CD4-positive, alpha-beta T cell (primary cell): ENCODE data around the gene PLPP7. TPM values are rescaled to one million over a fixed set of nuclear protein-coding genes. Genes with fewer than 3 reads are reported as not detected.

ENCODE experiments used
- ATAC-seq: fragments of 200-7000 bp; cut with Tn5 transposase; one replicate; pipeline ENCODE4 v1.10.0; 2022; ENCODE audit warnings: mild to moderate bottlenecking; ENCODE audit not compliant: poor library complexity
- CTCF ChIA-PET: fragments of 350-600 bp; sonication (Branson Sonifier 250); formaldehyde crosslinking; loops from one replicate; lab custom pipeline; 2021; ENCODE audit warnings: antibody characterized with exemption, inconsistent platforms; lab: Charles Lee
- POLR2A ChIA-PET: fragments of 350-600 bp; sonication (Branson Sonifier 250); formaldehyde crosslinking; loops from one replicate; lab custom pipeline; 2021; ENCODE audit warnings: antibody characterized with exemption, inconsistent platforms; lab: Charles Lee
- DNase-seq, 14 experiments: peaks; one replicate each; pipeline ENCODE4 v3.0.0-alpha.2; 2013 to 2020; ENCODE audit warnings: mixed read lengths in 2 of 14
- H3K27ac ChIP-seq, 2 donors: one replicate each; pipeline versions ENCODE4 v1.5.1 to v1.7.0; 2013; ENCODE audit warnings: low read length in 2 of 2, low read depth in 1 of 2, mild to moderate bottlenecking in 1 of 2
- H3K27me3 ChIP-seq, 2 experiments: 1 replicate in 1 of 2; 2 replicates in 1 of 2; pipeline versions ENCODE4 v1.6.1 to v1.7.0; 2013; ENCODE audit warnings: low read length in 2 of 2, control low read depth in 1 of 2, mild to moderate bottlenecking in 1 of 2, moderate library complexity in 1 of 2; ENCODE audit not compliant: insufficient read depth in 2 of 2, control insufficient read depth in 1 of 2
- H3K36me3 ChIP-seq: one replicate; pipeline ENCODE4 v1.6.1; 2013; ENCODE audit warnings: low read length, control low read depth; ENCODE audit not compliant: insufficient read depth
- H3K4me1 ChIP-seq: one replicate; pipeline ENCODE4 v1.6.1; 2013; ENCODE audit warnings: low read length, control low read depth; ENCODE audit not compliant: insufficient read depth
- H3K4me3 ChIP-seq: one replicate; pipeline ENCODE4 v1.5.1; 2013; ENCODE audit warnings: mild to moderate bottlenecking, low read length, moderate library complexity
- H3K9me3 ChIP-seq, 2 experiments: 1 replicate in 1 of 2; 2 replicates in 1 of 2; pipeline versions ENCODE4 v1.6.1 to v1.7.0; 2013; ENCODE audit warnings: low read length in 2 of 2, mild to moderate bottlenecking in 2 of 2, control low read depth in 1 of 2, moderate library complexity in 1 of 2; ENCODE audit not compliant: control insufficient read depth in 1 of 2, insufficient read depth in 1 of 2
- H3K27ac Mint-ChIP-seq: one replicate; pipeline ENCODE4 v1.8.0; 2020; ENCODE audit warnings: mixed read lengths
- H3K27me3 Mint-ChIP-seq: one replicate; pipeline ENCODE4 v1.8.0; 2021; ENCODE audit warnings: mixed read lengths
- H3K36me3 Mint-ChIP-seq: one replicate; pipeline ENCODE4 v1.8.0; 2021; ENCODE audit warnings: low read depth, mixed read lengths
- H3K4me1 Mint-ChIP-seq: one replicate; pipeline ENCODE4 v1.8.0; 2021; ENCODE audit warnings: low read depth, mixed read lengths
- H3K4me3 Mint-ChIP-seq: one replicate; pipeline ENCODE4 v1.8.0; 2020; ENCODE audit warnings: mild to moderate bottlenecking, mixed read lengths
- H3K9me3 Mint-ChIP-seq: one replicate; pipeline ENCODE4 v1.8.0; 2020; ENCODE audit warnings: mixed read lengths
- intact Hi-C, 2 experiments: fragments of 100-400 bp; cut with DNase I in 1 of 2; cut with micrococcal nuclease in 1 of 2; formaldehyde crosslinking; loops; one replicate each; pipeline versions ENCODE4 v1.15.1 to v1.9.0; 2023 to 2025; cut with DNase I, micrococcal nuclease
- total RNA-seq, 174 experiments: library from RNA in 2 of 174; stranded (reverse) in 2 of 174; gene quantifications; one replicate each; pipeline ENCODE4 v1.2.3 and lab custom pipeline; 2021 to 2026
- TF ChIP-seq, protein P1 (sequence below): fragments of 200-600 bp; IDR thresholded peaks from one replicate; pipeline ENCODE4 v1.8.0; 2022; ENCODE audit warnings: antibody characterized with exemption, mild to moderate bottlenecking

PLPP7 gene
- total RNA-seq, 2 experiments from 2014 or later = 0.22 TPM; not detected in 1

DNA sequence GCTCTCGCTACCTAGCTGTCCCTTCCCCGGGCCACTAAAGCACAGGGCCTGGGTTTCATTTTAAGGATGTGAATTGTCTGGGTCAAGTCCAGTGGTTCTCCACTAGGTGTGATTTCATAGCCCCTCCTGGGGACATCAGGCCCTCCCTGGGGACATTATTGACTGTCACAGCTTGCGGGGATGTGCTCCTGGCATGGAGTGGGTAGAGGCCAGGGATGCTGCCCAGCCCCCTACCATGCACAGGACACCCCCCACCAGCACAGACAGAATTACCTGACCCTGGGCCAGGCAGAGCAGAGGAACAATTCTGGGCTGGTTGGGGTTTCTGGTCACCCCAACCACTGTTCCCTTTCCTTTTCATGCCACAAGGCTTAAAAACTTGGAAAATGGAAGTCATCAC lies 17.3 kb upstream of the PLPP7 start:
- TF ChIP-seq, protein P1, sequence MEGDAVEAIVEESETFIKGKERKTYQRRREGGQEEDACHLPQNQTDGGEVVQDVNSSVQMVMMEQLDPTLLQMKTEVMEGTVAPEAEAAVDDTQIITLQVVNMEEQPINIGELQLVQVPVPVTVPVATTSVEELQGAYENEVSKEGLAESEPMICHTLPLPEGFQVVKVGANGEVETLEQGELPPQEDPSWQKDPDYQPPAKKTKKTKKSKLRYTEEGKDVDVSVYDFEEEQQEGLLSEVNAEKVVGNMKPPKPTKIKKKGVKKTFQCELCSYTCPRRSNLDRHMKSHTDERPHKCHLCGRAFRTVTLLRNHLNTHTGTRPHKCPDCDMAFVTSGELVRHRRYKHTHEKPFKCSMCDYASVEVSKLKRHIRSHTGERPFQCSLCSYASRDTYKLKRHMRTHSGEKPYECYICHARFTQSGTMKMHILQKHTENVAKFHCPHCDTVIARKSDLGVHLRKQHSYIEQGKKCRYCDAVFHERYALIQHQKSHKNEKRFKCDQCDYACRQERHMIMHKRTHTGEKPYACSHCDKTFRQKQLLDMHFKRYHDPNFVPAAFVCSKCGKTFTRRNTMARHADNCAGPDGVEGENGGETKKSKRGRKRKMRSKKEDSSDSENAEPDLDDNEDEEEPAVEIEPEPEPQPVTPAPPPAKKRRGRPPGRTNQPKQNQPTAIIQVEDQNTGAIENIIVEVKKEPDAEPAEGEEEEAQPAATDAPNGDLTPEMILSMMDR = no peak
- H3K9me3 Mint-ChIP-seq = no peaks in the 10 kb centered on the region
- ATAC-seq (no peak), DNase-seq (peak in 2 of 14 experiments; percentile 17 to 20)
- H3K36me3 Mint-ChIP-seq = peaks cover 68% of the 10 kb centered on the region
- H3K27ac Mint-ChIP-seq = peak overlapping the region; percentile 100
- intact Hi-C loops = loop anchor here (5.0 to 10.0 kb wide), 2 partner anchors 63 to 125 kb away; no protein-coding TSS in a partner anchor
- peaks cover 45% of the 10 kb centered on the region for H3K4me1 Mint-ChIP-seq
- H3K4me3 Mint-ChIP-seq = peak overlapping the region; percentile 97
- H3K27ac ChIP-seq = peak overlapping the region; percentile 83 to 94
- CTCF ChIA-PET = interaction anchor here (2.7 to 3.0 kb wide), 2 partner anchors 16 to 64 kb away, joined by 9 to 18 read pairs; no protein-coding TSS in a partner anchor
- peaks cover 56% of the 10 kb centered on the region for H3K4me1 ChIP-seq
- H3K4me3 ChIP-seq = peak overlapping the region; percentile 99
- H3K9me3 ChIP-seq = no peaks in the 10 kb centered on the region
- H3K36me3 ChIP-seq = peaks cover 40% of the 10 kb centered on the region
- POLR2A ChIA-PET = interaction anchor here (0.7 to 14.3 kb wide), 6 partner anchors 16 to 125 kb away, joined by 3 to 738 read pairs (median 12); no protein-coding TSS in a partner anchor
- no peaks in the 10 kb centered on the region for H3K27me3 ChIP-seq
- H3K27me3 Mint-ChIP-seq = no peaks in the 10 kb centered on the region

DNA sequence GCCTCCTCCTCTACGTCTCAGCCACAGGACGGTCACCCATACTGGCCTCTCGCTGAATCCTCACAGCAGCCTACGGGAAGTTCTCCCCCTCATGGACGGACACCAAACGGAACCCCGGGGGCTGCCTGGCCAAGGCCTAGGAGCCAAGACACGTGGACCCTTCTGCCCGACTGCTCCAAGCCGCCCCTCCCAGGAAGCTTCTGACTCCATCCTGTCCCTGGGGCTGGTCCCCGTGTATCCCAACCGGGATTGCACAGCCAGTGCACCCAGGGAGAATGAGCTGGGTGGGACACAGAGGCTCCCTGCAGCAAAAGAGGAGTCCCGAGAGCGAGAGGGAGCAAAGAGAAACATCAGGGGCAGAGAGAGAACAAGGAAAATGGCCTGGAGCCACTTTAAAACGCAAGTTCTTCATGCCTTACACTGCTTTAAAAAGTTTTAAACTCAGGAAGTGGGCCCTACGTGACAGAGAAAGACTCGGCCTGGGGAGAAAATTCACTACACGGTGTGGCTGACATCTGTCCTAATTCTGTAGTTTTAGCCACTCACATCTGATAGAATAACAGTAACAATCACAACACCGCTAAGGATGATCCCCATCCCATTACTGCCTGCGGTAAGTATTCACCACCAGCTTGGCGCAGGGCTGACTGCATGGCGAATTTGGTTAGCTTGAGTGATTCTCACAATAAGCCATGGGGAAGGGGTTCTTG lies 16.2 kb upstream of the PLPP7 start:
- H3K9me3 ChIP-seq = no peaks in the 10 kb centered on the region
- ATAC-seq (no peak), DNase-seq (peak in 2 of 14 experiments; percentile 50 to 51)
- peaks cover 49% of the 10 kb centered on the region for H3K4me1 ChIP-seq
- peak overlapping the region; percentile 99 for H3K4me3 ChIP-seq
- H3K27me3 Mint-ChIP-seq = no peaks in the 10 kb centered on the region
- POLR2A ChIA-PET = interaction anchor here (11.7 to 14.3 kb wide), 2 partner anchors 17 to 38 kb away, joined by 132 to 738 read pairs; no protein-coding TSS in a partner anchor
- TF ChIP-seq, protein P1 = no peak
- peak overlapping the region; percentile 83 to 94 for H3K27ac ChIP-seq
- H3K4me3 Mint-ChIP-seq = peak overlapping the region; percentile 97
- H3K27me3 ChIP-seq = no peaks in the 10 kb centered on the region
- CTCF ChIA-PET = interaction anchor here (1.0 to 2.7 kb wide), 3 partner anchors 17 to 63 kb away, joined by 3 to 9 read pairs (median 5); no protein-coding TSS in a partner anchor
- H3K27ac Mint-ChIP-seq = peak overlapping the region; percentile 100
- H3K36me3 ChIP-seq = peaks cover 40% of the 10 kb centered on the region
- H3K4me1 Mint-ChIP-seq = peaks cover 42% of the 10 kb centered on the region
- intact Hi-C loops = loop anchor here (5.0 to 10.0 kb wide), 2 partner anchors 62 to 124 kb away; no protein-coding TSS in a partner anchor
- peaks cover 73% of the 10 kb centered on the region for H3K36me3 Mint-ChIP-seq
- no peaks in the 10 kb centered on the region for H3K9me3 Mint-ChIP-seq

DNA sequence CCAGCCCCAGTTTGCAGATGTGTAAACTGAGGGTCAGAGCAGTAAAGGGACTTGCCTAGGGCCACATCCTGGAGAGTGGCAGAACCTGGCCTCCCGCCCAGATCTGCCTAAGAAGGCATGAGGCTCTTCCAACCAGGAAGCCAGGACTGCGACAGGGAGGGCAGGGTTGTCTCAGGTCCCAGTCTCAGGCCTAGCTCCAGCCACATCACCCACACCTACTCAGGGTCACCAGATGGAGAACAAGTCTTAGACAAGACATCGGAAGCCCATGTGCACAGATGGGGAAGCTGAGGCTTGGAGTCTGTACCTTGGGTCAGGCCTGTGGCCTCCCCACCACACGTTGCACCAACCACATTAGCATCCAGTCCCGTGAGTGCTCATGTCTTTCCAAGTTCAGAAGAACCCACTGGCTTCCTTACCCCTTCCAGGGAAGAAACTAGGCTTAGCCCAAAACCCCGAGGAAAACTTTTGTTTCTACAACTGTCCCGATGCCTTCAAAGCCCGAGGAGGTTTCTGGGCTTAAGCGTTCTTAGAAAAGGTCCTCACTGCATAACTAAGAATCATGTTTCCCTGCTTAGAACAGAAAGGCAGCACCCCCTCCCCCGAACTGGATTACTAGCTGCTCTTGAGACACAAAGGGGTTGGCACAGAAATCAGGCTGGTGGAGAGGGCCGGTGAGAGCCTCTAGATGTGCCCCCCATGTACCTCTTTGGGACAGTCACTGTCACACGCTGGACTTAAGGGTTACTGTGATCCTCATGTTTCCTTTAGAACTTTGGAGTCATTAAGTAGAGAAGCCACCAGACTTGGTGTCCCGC lies 15.5 kb upstream of the PLPP7 start:
- H3K4me1 ChIP-seq = peaks cover 51% of the 10 kb centered on the region
- no peaks in the 10 kb centered on the region for H3K27me3 ChIP-seq
- H3K36me3 Mint-ChIP-seq = peaks cover 70% of the 10 kb centered on the region
- no peaks in the 10 kb centered on the region for H3K27me3 Mint-ChIP-seq
- ATAC-seq = no peak
- H3K27ac Mint-ChIP-seq = peak overlapping the region; percentile 100
- peak overlapping the region; percentile 97 for H3K4me3 Mint-ChIP-seq
- peaks cover 42% of the 10 kb centered on the region for H3K4me1 Mint-ChIP-seq
- CTCF ChIA-PET = interaction anchor here (1.0 to 2.7 kb wide), 3 partner anchors 18 to 62 kb away, joined by 3 to 9 read pairs (median 5); no protein-coding TSS in a partner anchor
- intact Hi-C loops = loop anchor here (2.0 to 10.0 kb wide), 4 partner anchors 17 to 123 kb away; no protein-coding TSS in a partner anchor
- H3K9me3 Mint-ChIP-seq = no peaks in the 10 kb centered on the region
- peak overlapping the region; percentile 99 for H3K4me3 ChIP-seq
- POLR2A ChIA-PET = interaction anchor here (3.3 to 14.3 kb wide), 3 partner anchors 7 to 38 kb away, joined by 23 to 738 read pairs (median 132); no protein-coding TSS in a partner anchor
- TF ChIP-seq, protein P1 = no peak
- peak overlapping the region; percentile 83 to 94 for H3K27ac ChIP-seq
- H3K36me3 ChIP-seq = peaks cover 40% of the 10 kb centered on the region
- DNase-seq = peak in 3 of 14 experiments; percentile 39 to 52 (median 41)
- H3K9me3 ChIP-seq = no peaks in the 10 kb centered on the region
